Liver (tissue), 3 donors: ENCODE data around the gene NDUFS1.

Experiments
- ATF3 ChIP-seq: IDR thresholded peaks from 2 replicates; pipeline ENCODE4 v1.6.1; 2016; ENCODE audit warnings: antibody characterized with exemption
- CTCF ChIP-seq: fragments of 150-350 bp; IDR thresholded peaks from 2 replicates; pipeline ENCODE4 v1.5.1; 2017; ENCODE audit warnings: improper control_type of control experiment, low read depth, low read length; ENCODE audit not compliant: missing input control
- EGR1 ChIP-seq, 2 donors: IDR thresholded peaks; 2 replicates each; pipeline ENCODE4 v1.6.1; 2016 to 2018; ENCODE audit warnings: antibody characterized with exemption in 2 of 2, low read depth in 2 of 2
- FOXA1 ChIP-seq: IDR thresholded peaks from 2 replicates; pipeline ENCODE4 v1.6.1; 2016; ENCODE audit warnings: antibody characterized with exemption
- GABPA ChIP-seq, 2 donors: IDR thresholded peaks in 1 of 2; conservative IDR thresholded peaks in 1 of 2; 2 replicates each; pipeline ENCODE4 v1.6.1; 2016; ENCODE audit warnings: antibody characterized with exemption in 2 of 2, mild to moderate bottlenecking in 1 of 2, moderate library complexity in 1 of 2
- JUND ChIP-seq, 2 donors: IDR thresholded peaks; 2 replicates each; pipeline ENCODE4 v1.6.1; 2016; ENCODE audit warnings: antibody characterized with exemption in 2 of 2
- MAX ChIP-seq: IDR thresholded peaks from 2 replicates; pipeline ENCODE4 v1.6.1; 2016; ENCODE audit warnings: antibody characterized with exemption
- NR2F2 ChIP-seq: IDR thresholded peaks from 2 replicates; pipeline ENCODE4 v1.6.1; 2016; ENCODE audit warnings: antibody characterized with exemption
- RAD21 ChIP-seq, 2 donors: IDR thresholded peaks; 2 replicates each; pipeline ENCODE4 v1.6.1; 2016; ENCODE audit warnings: antibody characterized with exemption in 2 of 2, mild to moderate bottlenecking in 2 of 2
- REST ChIP-seq: IDR thresholded peaks from 2 replicates; pipeline ENCODE4 v1.6.1; 2016; ENCODE audit warnings: antibody characterized with exemption, mild to moderate bottlenecking
- TAF1 ChIP-seq: conservative IDR thresholded peaks from 2 replicates; pipeline ENCODE4 v1.6.1; 2016; ENCODE audit warnings: antibody characterized with exemption, mild to moderate bottlenecking
- YY1 ChIP-seq: IDR thresholded peaks from 2 replicates; pipeline ENCODE4 v1.6.1; 2016; ENCODE audit warnings: antibody characterized with exemption, mild to moderate bottlenecking
- donor health status: healthy.
- donor health status: healthy.

- TF ChIP-seq CTCF, result no peak
- TF ChIP-seq RAD21 (IDR thresholded peaks at IDR 0.05), result no peak
- TF ChIP-seq REST, result no peak
- no peak for TF ChIP-seq ATF3
- TF ChIP-seq TAF1, result no peak
- TF ChIP-seq JUND (IDR thresholded peaks at IDR 0.05), result no peak
- TF ChIP-seq FOXA1, result no peak
- TF ChIP-seq NR2F2, result no peak
- TF ChIP-seq YY1, result no peak
- no peak for TF ChIP-seq EGR1 (IDR thresholded peaks at IDR 0.05; ENCODE audit: low read depth in 2 of 2)
- no peak for TF ChIP-seq MAX
- TF ChIP-seq GABPA (IDR thresholded peaks at IDR 0.05 in 1 of 2, conservative IDR thresholded peaks at IDR 0.05 in 1 of 2), result no peak
Measured at GRCh38 chr2:206203331-206203730, 44.1 kb upstream of the NDUFS1 start.
